ENCODE results near the gene RNFT1.
A peak's percentile ranks its signal among the peaks of the same experiment; 100 is the strongest.

The RNFT1 gene

DNA sequence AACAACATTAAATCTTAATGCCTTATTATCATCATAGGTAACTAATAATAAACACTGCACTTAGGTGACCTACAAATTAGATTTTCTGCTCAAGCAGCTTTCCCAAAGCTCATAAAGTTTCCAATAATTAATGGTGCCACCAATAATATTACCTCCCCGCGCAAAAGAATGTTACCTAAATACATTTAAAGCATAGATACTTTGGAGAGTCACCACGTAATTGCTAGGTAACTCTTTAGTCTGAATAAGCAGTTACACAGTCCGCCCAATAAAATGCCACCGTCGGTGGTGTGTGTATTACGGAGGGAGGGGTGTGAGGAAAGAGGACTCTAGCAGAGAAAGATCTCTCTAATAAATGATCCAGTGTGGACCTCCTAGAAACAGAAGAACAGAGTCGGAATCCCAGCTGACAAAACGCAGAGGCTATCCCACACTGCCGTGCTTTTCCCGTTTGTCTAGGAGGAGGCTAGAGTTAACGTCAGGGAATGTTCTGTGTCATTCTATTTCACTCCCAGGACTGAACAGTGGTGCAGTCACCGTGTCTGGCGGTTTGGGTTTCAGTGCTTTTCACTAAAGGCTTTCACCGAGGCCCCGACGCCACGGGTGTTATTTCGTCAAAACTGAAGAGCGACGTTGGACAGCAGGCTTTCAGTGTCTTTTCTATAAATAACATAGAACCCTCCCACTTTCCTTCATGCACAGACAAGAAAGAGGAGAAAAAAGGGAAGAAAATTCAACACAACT, 630 bp downstream of the RNFT1 start (continued):
- TF ChIP-seq ZNF629 (tag by site-specific recombination; IDR thresholded peaks at IDR 0.05), result peak; percentile 71
- TF ChIP-seq ZNF830 (tag by site-specific recombination; IDR thresholded peaks at IDR 0.05; ENCODE audit: low read depth), result no peak
- TF ChIP-seq ZNF791 (tag by site-specific recombination; IDR thresholded peaks at IDR 0.05), result no peak
- no peak for TF ChIP-seq ZBTB48 (tag by site-specific recombination; IDR thresholded peaks at IDR 0.05)
- TF ChIP-seq, protein P1, sequence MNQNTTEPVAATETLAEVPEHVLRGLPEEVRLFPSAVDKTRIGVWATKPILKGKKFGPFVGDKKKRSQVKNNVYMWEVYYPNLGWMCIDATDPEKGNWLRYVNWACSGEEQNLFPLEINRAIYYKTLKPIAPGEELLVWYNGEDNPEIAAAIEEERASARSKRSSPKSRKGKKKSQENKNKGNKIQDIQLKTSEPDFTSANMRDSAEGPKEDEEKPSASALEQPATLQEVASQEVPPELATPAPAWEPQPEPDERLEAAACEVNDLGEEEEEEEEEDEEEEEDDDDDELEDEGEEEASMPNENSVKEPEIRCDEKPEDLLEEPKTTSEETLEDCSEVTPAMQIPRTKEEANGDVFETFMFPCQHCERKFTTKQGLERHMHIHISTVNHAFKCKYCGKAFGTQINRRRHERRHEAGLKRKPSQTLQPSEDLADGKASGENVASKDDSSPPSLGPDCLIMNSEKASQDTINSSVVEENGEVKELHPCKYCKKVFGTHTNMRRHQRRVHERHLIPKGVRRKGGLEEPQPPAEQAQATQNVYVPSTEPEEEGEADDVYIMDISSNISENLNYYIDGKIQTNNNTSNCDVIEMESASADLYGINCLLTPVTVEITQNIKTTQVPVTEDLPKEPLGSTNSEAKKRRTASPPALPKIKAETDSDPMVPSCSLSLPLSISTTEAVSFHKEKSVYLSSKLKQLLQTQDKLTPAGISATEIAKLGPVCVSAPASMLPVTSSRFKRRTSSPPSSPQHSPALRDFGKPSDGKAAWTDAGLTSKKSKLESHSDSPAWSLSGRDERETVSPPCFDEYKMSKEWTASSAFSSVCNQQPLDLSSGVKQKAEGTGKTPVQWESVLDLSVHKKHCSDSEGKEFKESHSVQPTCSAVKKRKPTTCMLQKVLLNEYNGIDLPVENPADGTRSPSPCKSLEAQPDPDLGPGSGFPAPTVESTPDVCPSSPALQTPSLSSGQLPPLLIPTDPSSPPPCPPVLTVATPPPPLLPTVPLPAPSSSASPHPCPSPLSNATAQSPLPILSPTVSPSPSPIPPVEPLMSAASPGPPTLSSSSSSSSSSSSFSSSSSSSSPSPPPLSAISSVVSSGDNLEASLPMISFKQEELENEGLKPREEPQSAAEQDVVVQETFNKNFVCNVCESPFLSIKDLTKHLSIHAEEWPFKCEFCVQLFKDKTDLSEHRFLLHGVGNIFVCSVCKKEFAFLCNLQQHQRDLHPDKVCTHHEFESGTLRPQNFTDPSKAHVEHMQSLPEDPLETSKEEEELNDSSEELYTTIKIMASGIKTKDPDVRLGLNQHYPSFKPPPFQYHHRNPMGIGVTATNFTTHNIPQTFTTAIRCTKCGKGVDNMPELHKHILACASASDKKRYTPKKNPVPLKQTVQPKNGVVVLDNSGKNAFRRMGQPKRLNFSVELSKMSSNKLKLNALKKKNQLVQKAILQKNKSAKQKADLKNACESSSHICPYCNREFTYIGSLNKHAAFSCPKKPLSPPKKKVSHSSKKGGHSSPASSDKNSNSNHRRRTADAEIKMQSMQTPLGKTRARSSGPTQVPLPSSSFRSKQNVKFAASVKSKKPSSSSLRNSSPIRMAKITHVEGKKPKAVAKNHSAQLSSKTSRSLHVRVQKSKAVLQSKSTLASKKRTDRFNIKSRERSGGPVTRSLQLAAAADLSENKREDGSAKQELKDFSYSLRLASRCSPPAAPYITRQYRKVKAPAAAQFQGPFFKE (tag by site-specific recombination; IDR thresholded peaks at IDR 0.05; ENCODE audit: borderline replicate concordance), result no peak
- 0 out of 2 replicates have a peak, but pooled peaks have one; percentile 9 for TF ChIP-seq KLF8 (tag by site-specific recombination; IDR thresholded peaks at IDR 0.05)
- TF ChIP-seq, protein P2, sequence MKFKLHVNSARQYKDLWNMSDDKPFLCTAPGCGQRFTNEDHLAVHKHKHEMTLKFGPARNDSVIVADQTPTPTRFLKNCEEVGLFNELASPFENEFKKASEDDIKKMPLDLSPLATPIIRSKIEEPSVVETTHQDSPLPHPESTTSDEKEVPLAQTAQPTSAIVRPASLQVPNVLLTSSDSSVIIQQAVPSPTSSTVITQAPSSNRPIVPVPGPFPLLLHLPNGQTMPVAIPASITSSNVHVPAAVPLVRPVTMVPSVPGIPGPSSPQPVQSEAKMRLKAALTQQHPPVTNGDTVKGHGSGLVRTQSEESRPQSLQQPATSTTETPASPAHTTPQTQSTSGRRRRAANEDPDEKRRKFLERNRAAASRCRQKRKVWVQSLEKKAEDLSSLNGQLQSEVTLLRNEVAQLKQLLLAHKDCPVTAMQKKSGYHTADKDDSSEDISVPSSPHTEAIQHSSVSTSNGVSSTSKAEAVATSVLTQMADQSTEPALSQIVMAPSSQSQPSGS (tag by site-specific recombination; IDR thresholded peaks at IDR 0.05; ENCODE audit: low read depth), result no peak
- TF ChIP-seq ZNF777 (tag by site-specific recombination; IDR thresholded peaks at IDR 0.05; ENCODE audit: borderline replicate concordance), result peak; percentile 96; the same call in 1 of the 2 replicates
- TF ChIP-seq, protein P3, sequence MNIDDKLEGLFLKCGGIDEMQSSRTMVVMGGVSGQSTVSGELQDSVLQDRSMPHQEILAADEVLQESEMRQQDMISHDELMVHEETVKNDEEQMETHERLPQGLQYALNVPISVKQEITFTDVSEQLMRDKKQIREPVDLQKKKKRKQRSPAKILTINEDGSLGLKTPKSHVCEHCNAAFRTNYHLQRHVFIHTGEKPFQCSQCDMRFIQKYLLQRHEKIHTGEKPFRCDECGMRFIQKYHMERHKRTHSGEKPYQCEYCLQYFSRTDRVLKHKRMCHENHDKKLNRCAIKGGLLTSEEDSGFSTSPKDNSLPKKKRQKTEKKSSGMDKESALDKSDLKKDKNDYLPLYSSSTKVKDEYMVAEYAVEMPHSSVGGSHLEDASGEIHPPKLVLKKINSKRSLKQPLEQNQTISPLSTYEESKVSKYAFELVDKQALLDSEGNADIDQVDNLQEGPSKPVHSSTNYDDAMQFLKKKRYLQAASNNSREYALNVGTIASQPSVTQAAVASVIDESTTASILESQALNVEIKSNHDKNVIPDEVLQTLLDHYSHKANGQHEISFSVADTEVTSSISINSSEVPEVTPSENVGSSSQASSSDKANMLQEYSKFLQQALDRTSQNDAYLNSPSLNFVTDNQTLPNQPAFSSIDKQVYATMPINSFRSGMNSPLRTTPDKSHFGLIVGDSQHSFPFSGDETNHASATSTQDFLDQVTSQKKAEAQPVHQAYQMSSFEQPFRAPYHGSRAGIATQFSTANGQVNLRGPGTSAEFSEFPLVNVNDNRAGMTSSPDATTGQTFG (tag by site-specific recombination; IDR thresholded peaks at IDR 0.05; ENCODE audit: borderline replicate concordance), result no peak
- TF ChIP-seq ZNF324 (tag by site-specific recombination; IDR thresholded peaks at IDR 0.05), result no peak
- TF ChIP-seq, protein P4, sequence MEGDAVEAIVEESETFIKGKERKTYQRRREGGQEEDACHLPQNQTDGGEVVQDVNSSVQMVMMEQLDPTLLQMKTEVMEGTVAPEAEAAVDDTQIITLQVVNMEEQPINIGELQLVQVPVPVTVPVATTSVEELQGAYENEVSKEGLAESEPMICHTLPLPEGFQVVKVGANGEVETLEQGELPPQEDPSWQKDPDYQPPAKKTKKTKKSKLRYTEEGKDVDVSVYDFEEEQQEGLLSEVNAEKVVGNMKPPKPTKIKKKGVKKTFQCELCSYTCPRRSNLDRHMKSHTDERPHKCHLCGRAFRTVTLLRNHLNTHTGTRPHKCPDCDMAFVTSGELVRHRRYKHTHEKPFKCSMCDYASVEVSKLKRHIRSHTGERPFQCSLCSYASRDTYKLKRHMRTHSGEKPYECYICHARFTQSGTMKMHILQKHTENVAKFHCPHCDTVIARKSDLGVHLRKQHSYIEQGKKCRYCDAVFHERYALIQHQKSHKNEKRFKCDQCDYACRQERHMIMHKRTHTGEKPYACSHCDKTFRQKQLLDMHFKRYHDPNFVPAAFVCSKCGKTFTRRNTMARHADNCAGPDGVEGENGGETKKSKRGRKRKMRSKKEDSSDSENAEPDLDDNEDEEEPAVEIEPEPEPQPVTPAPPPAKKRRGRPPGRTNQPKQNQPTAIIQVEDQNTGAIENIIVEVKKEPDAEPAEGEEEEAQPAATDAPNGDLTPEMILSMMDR (tag by site-specific recombination; IDR thresholded peaks at IDR 0.05), result no peak
- peak; percentile 73 for TF ChIP-seq ZNF76 (tag by site-specific recombination; IDR thresholded peaks at IDR 0.05; ENCODE audit: borderline replicate concordance, low read depth)
- TF ChIP-seq, protein P5, sequence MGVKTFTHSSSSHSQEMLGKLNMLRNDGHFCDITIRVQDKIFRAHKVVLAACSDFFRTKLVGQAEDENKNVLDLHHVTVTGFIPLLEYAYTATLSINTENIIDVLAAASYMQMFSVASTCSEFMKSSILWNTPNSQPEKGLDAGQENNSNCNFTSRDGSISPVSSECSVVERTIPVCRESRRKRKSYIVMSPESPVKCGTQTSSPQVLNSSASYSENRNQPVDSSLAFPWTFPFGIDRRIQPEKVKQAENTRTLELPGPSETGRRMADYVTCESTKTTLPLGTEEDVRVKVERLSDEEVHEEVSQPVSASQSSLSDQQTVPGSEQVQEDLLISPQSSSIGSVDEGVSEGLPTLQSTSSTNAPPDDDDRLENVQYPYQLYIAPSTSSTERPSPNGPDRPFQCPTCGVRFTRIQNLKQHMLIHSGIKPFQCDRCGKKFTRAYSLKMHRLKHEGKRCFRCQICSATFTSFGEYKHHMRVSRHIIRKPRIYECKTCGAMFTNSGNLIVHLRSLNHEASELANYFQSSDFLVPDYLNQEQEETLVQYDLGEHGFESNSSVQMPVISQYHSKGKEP (tag by site-specific recombination; IDR thresholded peaks at IDR 0.05), result no peak
- no peak for TF ChIP-seq ZBTB8A (tag by site-specific recombination; IDR thresholded peaks at IDR 0.05)
- no peak for TF ChIP-seq ZNF184 (tag by site-specific recombination; IDR thresholded peaks at IDR 0.05)
- no peak for TF ChIP-seq YY1 (tag by site-specific recombination; IDR thresholded peaks at IDR 0.05)
- TF ChIP-seq, protein P6, sequence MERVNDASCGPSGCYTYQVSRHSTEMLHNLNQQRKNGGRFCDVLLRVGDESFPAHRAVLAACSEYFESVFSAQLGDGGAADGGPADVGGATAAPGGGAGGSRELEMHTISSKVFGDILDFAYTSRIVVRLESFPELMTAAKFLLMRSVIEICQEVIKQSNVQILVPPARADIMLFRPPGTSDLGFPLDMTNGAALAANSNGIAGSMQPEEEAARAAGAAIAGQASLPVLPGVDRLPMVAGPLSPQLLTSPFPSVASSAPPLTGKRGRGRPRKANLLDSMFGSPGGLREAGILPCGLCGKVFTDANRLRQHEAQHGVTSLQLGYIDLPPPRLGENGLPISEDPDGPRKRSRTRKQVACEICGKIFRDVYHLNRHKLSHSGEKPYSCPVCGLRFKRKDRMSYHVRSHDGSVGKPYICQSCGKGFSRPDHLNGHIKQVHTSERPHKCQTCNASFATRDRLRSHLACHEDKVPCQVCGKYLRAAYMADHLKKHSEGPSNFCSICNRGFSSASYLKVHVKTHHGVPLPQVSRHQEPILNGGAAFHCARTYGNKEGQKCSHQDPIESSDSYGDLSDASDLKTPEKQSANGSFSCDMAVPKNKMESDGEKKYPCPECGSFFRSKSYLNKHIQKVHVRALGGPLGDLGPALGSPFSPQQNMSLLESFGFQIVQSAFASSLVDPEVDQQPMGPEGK (tag by site-specific recombination; IDR thresholded peaks at IDR 0.05), result no peak
- no peak for TF ChIP-seq ZNF670 (tag by site-specific recombination; IDR thresholded peaks at IDR 0.05; ENCODE audit: low read depth)
- no peak for TF ChIP-seq ZNF214 (tag by site-specific recombination; IDR thresholded peaks at IDR 0.05; ENCODE audit: borderline replicate concordance)
- TF ChIP-seq ZNF302 (tag by site-specific recombination; IDR thresholded peaks at IDR 0.05; ENCODE audit: low read depth), result no peak
- no peak for TF ChIP-seq ZNF16 (tag by site-specific recombination; IDR thresholded peaks at IDR 0.05; ENCODE audit: low read depth)
- TF ChIP-seq ZNF48 (tag by site-specific recombination; IDR thresholded peaks at IDR 0.05), result no peak
- TF ChIP-seq TCF7L2 (IDR thresholded peaks at IDR 0.05; ENCODE audit: borderline replicate concordance, low read depth, low read length), result no peak
- no peak for TF ChIP-seq ZNF548 (tag by site-specific recombination; IDR thresholded peaks at IDR 0.05)

Measured in HEK293 (cell line).